D721Med (cell line): ENCODE data around the gene FOXO6.

Experiments
- DNase-seq: peaks from one replicate; pipeline ENCODE4 v3.0.0; 2011; ENCODE audit warnings: low spot score; ENCODE audit not compliant: insufficient read length
- FAIRE-seq: peaks from 2 replicates; lab custom pipeline; 2011; peaks lifted over from hg19 to GRCh38; lab: Jason Lieb, UNC
- CTCF ChIP-seq: IDR thresholded peaks from 2 replicates; pipeline ENCODE4 v1.5.1; 2012; ENCODE audit warnings: mild to moderate bottlenecking, control low read depth; ENCODE audit not compliant: insufficient read depth; ENCODE audit errors: missing control alignments

The FOXO6 gene

GRCh38 chr1:41397020-41397419 lies 35.8 kb downstream of the FOXO6 start:
- DNase-seq (no peak), FAIRE-seq (no peak)
- TF ChIP-seq CTCF, result no peak

GRCh38 chr1:41397753-41398330 lies 36.6 kb downstream of the FOXO6 start:
- no peak for DNase-seq
- FAIRE-seq, result no peak
- no peak for TF ChIP-seq CTCF

- FAIRE-seq (no peak), DNase-seq (no peak)
- TF ChIP-seq CTCF, result no peak
These were observed 38.0 kb downstream of the FOXO6 start for GRCh38 chr1:41399145-41399795.

GRCh38 chr1:41400225-41400624 lies 39.0 kb downstream of the FOXO6 start:
- FAIRE-seq (no peak), DNase-seq (no peak)

GRCh38 chr1:41401899-41402298 lies 40.7 kb downstream of the FOXO6 start:
- no peak for TF ChIP-seq CTCF
- FAIRE-seq (no peak), DNase-seq (no peak)

More at GRCh38 chr1:41400225-41400624, 39.0 kb downstream of the FOXO6 start:
- no peak for TF ChIP-seq CTCF

GRCh38 chr1:41404308-41404761 lies 43.1 kb downstream of the FOXO6 start:
- TF ChIP-seq CTCF, result no peak
- DNase-seq (no peak), FAIRE-seq (no peak)

- FAIRE-seq, result no peak
- DNase-seq, result no peak
- no peak for TF ChIP-seq CTCF
These were observed 46.5 kb downstream of the FOXO6 start for GRCh38 chr1:41407664-41408252.
